Loucy (cell line): ENCODE results near the gene DEFB121.

Experiments
- H2AFZ ChIP-seq: fragments of 200-600 bp; sonication (generic); 2 replicates; pipeline ENCODE4 v1.6.0; 2016; ENCODE audit warnings: antibody characterized with exemption, mild to moderate bottlenecking, low read length, moderate library complexity
- H3F3A ChIP-seq: fragments of 200-600 bp; 2 replicates; pipeline ENCODE4 v1.6.0; 2016; ENCODE audit warnings: antibody characterized with exemption, low read depth, mild to moderate bottlenecking
- H3K27me3 ChIP-seq: fragments of 200-600 bp; sonication (generic); 2 replicates; pipeline ENCODE4 v1.6.1; 2014; ENCODE audit warnings: low read length, mild to moderate bottlenecking; ENCODE audit not compliant: insufficient read depth, poor library complexity, severe bottlenecking
- H3K36me3 ChIP-seq: fragments of 200-600 bp; sonication (generic); 2 replicates; pipeline ENCODE4 v1.6.1; 2016; ENCODE audit warnings: low read length; ENCODE audit not compliant: insufficient read depth
- H3K4me1 ChIP-seq: fragments of 200-600 bp; sonication (generic); 2 replicates; pipeline ENCODE4 v1.5.1; 2014; ENCODE audit warnings: low read length, mild to moderate bottlenecking; ENCODE audit not compliant: insufficient read depth, poor library complexity, severe bottlenecking
- H3K4me2 ChIP-seq: fragments of 200-600 bp; sonication (generic); 2 replicates; pipeline ENCODE4 v1.6.0; 2014; ENCODE audit warnings: antibody characterized with exemption, low read length, low read depth, mild to moderate bottlenecking; ENCODE audit not compliant: poor library complexity, severe bottlenecking
- H3K4me3 ChIP-seq: fragments of 200-600 bp; sonication (generic); 2 replicates; pipeline ENCODE4 v1.5.1; 2014; ENCODE audit warnings: low read length, mild to moderate bottlenecking, mixed read lengths; ENCODE audit not compliant: poor library complexity, severe bottlenecking
- H3K79me2 ChIP-seq: fragments of 200-600 bp; sonication (generic); 2 replicates; pipeline ENCODE4 v1.6.1; 2014; ENCODE audit warnings: low read length; ENCODE audit not compliant: insufficient read depth
- H3K9ac ChIP-seq: fragments of 200-600 bp; sonication (generic); 2 replicates; pipeline ENCODE4 v1.6.0; 2014; ENCODE audit warnings: mild to moderate bottlenecking, low read depth, low read length, moderate library complexity; ENCODE audit not compliant: poor library complexity, severe bottlenecking
- H3K9me2 ChIP-seq: fragments of 200-600 bp; sonication (generic); replicated peaks from 2 replicates; pipeline ENCODE4 v1.6.1; 2016; ENCODE audit warnings: low read depth, low read length, mixed read lengths
- H3K9me3 ChIP-seq: fragments of 200-600 bp; sonication (generic); 2 replicates; pipeline ENCODE4 v1.6.1; 2014; ENCODE audit warnings: mild to moderate bottlenecking, antibody characterized with exemption, low read length, low read depth; ENCODE audit not compliant: insufficient read depth
- H4K20me1 ChIP-seq: fragments of 200-600 bp; sonication (generic); 2 replicates; pipeline ENCODE4 v1.6.0; 2014; ENCODE audit warnings: antibody characterized with exemption, low read length, mild to moderate bottlenecking; ENCODE audit not compliant: insufficient read depth, poor library complexity, severe bottlenecking
- CTCF ChIP-seq: fragments of 200-600 bp; sonication (generic); conservative IDR thresholded peaks from 2 replicates; pipeline ENCODE4 v1.5.1; 2014; ENCODE audit warnings: mild to moderate bottlenecking, antibody characterized with exemption, low read length
- EZH2phosphoT487 ChIP-seq: fragments of 200-600 bp; IDR thresholded peaks from 2 replicates; pipeline ENCODE4 v1.6.1; 2018; ENCODE audit warnings: antibody characterized with exemption, mild to moderate bottlenecking, moderate library complexity, borderline replicate concordance

The DEFB121 gene

GRCh38 chr20:31406115-31406514 is at the start of gene DEFB121:
Gene DEFB121 (minus strand): TSS chr20:31406215. CDS start chr20:31406152, 63 bp downstream.
- Histone ChIP-seq H2AFZ (no peak within 1 kb of the TSS), H3K9me2 (no peaks in the 10 kb centered on the region), H3K27me3 (no peaks in the 10 kb centered on the region), H3K9ac (no peak within 1 kb of the TSS), H3K9me3 (no peaks in the 10 kb centered on the region; the same call in 1 of the 2 replicates), H3K4me2 (no peak within 1 kb of the TSS), H3K79me2 (no peaks in the 10 kb centered on the region), H3K36me3 (no peaks in the 10 kb centered on the region), H4K20me1 (no peaks in the 10 kb centered on the region), H3F3A (no peaks in the 10 kb centered on the region), H3K4me1 (no peaks in the 10 kb centered on the region), H3K4me3 (no peak within 1 kb of the TSS)
- TF ChIP-seq CTCF (no peak), EZH2phosphoT487 (no peak)

DNA sequence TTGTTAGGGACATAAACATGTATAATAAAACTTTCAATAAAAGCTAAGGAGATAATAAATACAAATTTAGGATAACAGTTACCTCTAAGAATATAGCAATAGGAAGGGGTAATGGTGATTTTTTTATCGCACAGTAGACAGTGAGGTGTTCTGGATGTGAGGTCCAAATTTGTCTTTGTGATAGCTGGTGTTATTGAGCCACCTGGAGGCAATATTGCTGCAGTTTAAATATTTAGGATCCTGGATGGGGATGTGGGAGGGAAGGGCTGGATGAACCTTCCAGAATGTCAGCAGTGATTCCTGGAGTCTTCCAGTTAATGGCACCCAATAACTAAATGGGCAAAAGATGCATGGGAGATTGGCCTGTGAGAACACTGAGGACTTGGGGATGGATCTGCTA is 48.3 kb upstream of the DEFB121 start:
- no peak overlapping the region for H3K4me3 ChIP-seq
- H2AFZ ChIP-seq, result no peak overlapping the region
- H3K9ac ChIP-seq, result no peak overlapping the region
- H4K20me1 ChIP-seq, result no peaks in the 10 kb centered on the region
- H3K79me2 ChIP-seq, result no peaks in the 10 kb centered on the region
- no peaks in the 10 kb centered on the region for H3K4me1 ChIP-seq
- no peaks in the 10 kb centered on the region for H3K9me2 ChIP-seq
- TF ChIP-seq EZH2phosphoT487, result no peak
- no peak for TF ChIP-seq CTCF
- no peak overlapping the region for H3K4me2 ChIP-seq
- H3K36me3 ChIP-seq, result no peaks in the 10 kb centered on the region
- H3K9me3 ChIP-seq, result no peaks in the 10 kb centered on the region
- no peaks in the 10 kb centered on the region for H3K27me3 ChIP-seq
- no peaks in the 10 kb centered on the region for H3F3A ChIP-seq

- H3F3A ChIP-seq, result no peaks in the 10 kb centered on the region
- H3K4me1 ChIP-seq, result no peaks in the 10 kb centered on the region
- H4K20me1 ChIP-seq, result no peaks in the 10 kb centered on the region
- H3K9ac ChIP-seq, result no peak overlapping the region
- H2AFZ ChIP-seq, result no peak overlapping the region
- no peaks in the 10 kb centered on the region for H3K9me3 ChIP-seq
- H3K27me3 ChIP-seq, result no peaks in the 10 kb centered on the region
- H3K79me2 ChIP-seq, result no peaks in the 10 kb centered on the region
- H3K4me2 ChIP-seq, result no peak overlapping the region
- H3K9me2 ChIP-seq, result no peaks in the 10 kb centered on the region
- no peaks in the 10 kb centered on the region for H3K36me3 ChIP-seq
- TF ChIP-seq CTCF (no peak), EZH2phosphoT487 (no peak)
- H3K4me3 ChIP-seq, result no peak overlapping the region
Measured at GRCh38 chr20:31452575-31452974, 46.6 kb upstream of the DEFB121 start.
